ENCODE results near the gene KLF6. TPM values are rescaled to one million over a fixed set of nuclear protein-coding genes. Genes with fewer than 3 reads are reported as not detected.
A peak's percentile ranks its signal among the peaks of the same experiment; 100 is the strongest.

KLF6 gene
- total and polyA plus RNA-seq, 2 of the 4 experiments (the other 2 are of a cell fraction) = 69.0 to 123 TPM

GRCh38 chr10:3787816-3788215 is 2.8 kb upstream of the KLF6 start:
- H3K4ac ChIP-seq (ENCODE audit: low read depth, low read length) = peak overlapping the region; percentile 29; the same call in 1 of the 2 replicates
- H4K91ac ChIP-seq (ENCODE audit: insufficient read depth, low read depth, low read length) = peak overlapping the region; percentile 9; the same call in 1 of the 2 replicates
- 91% methylated on average over 8 of the region's 9 CpGs; no CpG with 5 or more reads in 1 of the 2 experiments for WGBS, 2 experiments (ENCODE audit: extremely low coverage in 2 of 2, insufficient read length in 1 of 2)
- no TSS peak for BruUV-seq (replicated peaks)
- no peak overlapping the region for H3K4me2 ChIP-seq (ENCODE audit: low read depth, low read length)
- no peak overlapping the region for H3K9ac ChIP-seq (ENCODE audit: low read depth, low read length)
- no peak for DNase-seq
- TF ChIP-seq FOS (IDR thresholded peaks at IDR 0.05; ENCODE audit: low read depth, low read length) = no peak
- no peak for TF ChIP-seq CEBPB (IDR thresholded peaks at IDR 0.05; ENCODE audit: low read depth, low read length)
- TF ChIP-seq MXI1 (IDR thresholded peaks at IDR 0.05; ENCODE audit: borderline replicate concordance, low read depth, low read length) = no peak
- TF ChIP-seq USF2 (IDR thresholded peaks at IDR 0.05; ENCODE audit: low read depth, low read length) = no peak
- TF ChIP-seq ELK1 (IDR thresholded peaks at IDR 0.05; ENCODE audit: borderline replicate concordance, low read depth, low read length) = no peak
- TF ChIP-seq RCOR1 (IDR thresholded peaks at IDR 0.05; ENCODE audit: insufficient replicate concordance, low read length) = no peak
- no peak for TF ChIP-seq RAD21 (IDR thresholded peaks at IDR 0.05; ENCODE audit: low read length)
- H2AK5ac ChIP-seq (ENCODE audit: low read depth, low read length) = peak overlapping the region; percentile 64; the same call in 1 of the 2 replicates
- H3K56ac ChIP-seq (ENCODE audit: extremely low read depth, insufficient read depth, low read length) = no peak overlapping the region
- no peak overlapping the region for H2BK5ac ChIP-seq (ENCODE audit: low read depth, low read length, poor library complexity, severe bottlenecking)
- no peaks in the 10 kb centered on the region for H3K27me3 ChIP-seq (ENCODE audit: control insufficient read depth, insufficient read depth, low read length)
- no peak overlapping the region for H2AFZ ChIP-seq (replicated peaks; ENCODE audit: low read length, poor library complexity)
- intact Hi-C loops (cut with micrococcal nuclease) = loop anchor here (5.0 to 10.0 kb wide), 2 partner anchors 99 to 247 kb away; no protein-coding TSS in a partner anchor
- peak overlapping the region; percentile 13; the same call in 1 of the 2 replicates for H2BK120ac ChIP-seq (ENCODE audit: low read depth, low read length)
- H3K79me1 ChIP-seq (ENCODE audit: low read depth in 1 of 2, low read length in 2 of 2) = peaks cover 3 to 10% of the 10 kb centered on the region in 2 experiments; a peak in 3 of 4 replicates
- H3K4me3 ChIP-seq (ENCODE audit: insufficient read depth, low read depth, low read length) = no peak overlapping the region
- no peak overlapping the region for H3K23ac ChIP-seq (ENCODE audit: low read depth, low read length)
- H2AK9ac ChIP-seq (replicated peaks; ENCODE audit: low read depth, low read length, poor library complexity) = no peak overlapping the region
- no peak for ATAC-seq (ENCODE audit: low read depth)
- H3K9me1 ChIP-seq (ENCODE audit: insufficient read depth, low read length) = peaks cover 6% of the 10 kb centered on the region
- dilution Hi-C loops (cut with HindIII; ENCODE audit: low sequenced_read_pairs, unreplicated experiment) = no loop called here
- no peak overlapping the region for H4K8ac ChIP-seq (ENCODE audit: low read depth in 2 of 2, low read length in 2 of 2)
- ChIA-PET CTCF (no interaction called here), POLR2A (ENCODE audit: unreplicated experiment) (no interaction called here)
- in situ Hi-C loops (cut with MboI; ENCODE audit: low sequenced_read_pairs) = loop anchor here (10.0 kb wide), 1 partner anchor 987 kb away; no protein-coding TSS in a partner anchor
- H4K20me1 ChIP-seq (ENCODE audit: insufficient read depth, low read length) = peaks cover 12% of the 10 kb centered on the region
- no peak overlapping the region for H2BK15ac ChIP-seq (ENCODE audit: low read depth, low read length)
- peaks cover 7% of the 10 kb centered on the region for H3K4me1 ChIP-seq (ENCODE audit: control insufficient read depth, insufficient read depth, low read length)
- peak overlapping the region; percentile 50; the same call in 1 of the 2 replicates for H2BK20ac ChIP-seq (ENCODE audit: low read depth, low read length)
- H3K18ac ChIP-seq (ENCODE audit: low read depth, low read length) = no peak overlapping the region
- peaks cover 3% of the 10 kb centered on the region for H3K9me3 ChIP-seq (ENCODE audit: control insufficient read depth, insufficient read depth, low read length)
- no peak overlapping the region for H4K5ac ChIP-seq (ENCODE audit: low read depth, low read length)
- no peak overlapping the region; the same call in 1 of the 2 replicates for H3K14ac ChIP-seq (replicated peaks; ENCODE audit: low read depth, low read length)
- 0 out of 2 replicates have a peak, but pooled peaks cover 1% of the 10 kb centered on the region for H3K36me3 ChIP-seq (ENCODE audit: control insufficient read depth, insufficient read depth, low read length)
- no peak overlapping the region for H3K27ac ChIP-seq (ENCODE audit: insufficient read depth, low read length)
